ENCODE results near the gene PCDHB8. TPM values are rescaled to one million over a fixed set of nuclear protein-coding genes. Genes with fewer than 3 reads are reported as not detected.
"Not testable (repeated sequence)": the region's sequence is repeated elsewhere in the genome, so short reads cannot be mapped to it uniquely, and the experiment has no call there.

PCDHB8 gene
- total RNA-seq, 1 donor = not detected

DNA sequence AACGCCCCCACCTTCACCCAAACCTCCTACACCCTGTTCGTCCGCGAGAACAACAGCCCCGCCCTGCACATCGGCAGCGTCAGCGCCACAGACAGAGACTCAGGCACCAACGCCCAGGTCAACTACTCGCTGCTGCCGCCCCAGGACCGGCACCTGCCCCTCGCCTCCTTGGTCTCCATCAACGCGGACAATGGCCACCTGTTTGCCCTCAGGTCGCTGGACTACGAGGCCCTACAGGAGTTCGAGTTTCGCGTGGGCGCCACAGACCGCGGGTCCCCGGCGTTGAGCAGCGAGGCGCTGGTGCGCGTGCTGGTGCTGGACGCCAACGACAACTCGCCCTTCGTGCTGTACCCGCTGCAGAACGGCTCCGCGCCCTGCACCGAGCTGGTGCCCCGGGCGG, 47.3 kb downstream of the PCDHB8 start:
- not testable (repeated sequence) for DNase-seq (ENCODE audit: low read depth in 2 of 3, low spot score in 2 of 3)

DNA sequence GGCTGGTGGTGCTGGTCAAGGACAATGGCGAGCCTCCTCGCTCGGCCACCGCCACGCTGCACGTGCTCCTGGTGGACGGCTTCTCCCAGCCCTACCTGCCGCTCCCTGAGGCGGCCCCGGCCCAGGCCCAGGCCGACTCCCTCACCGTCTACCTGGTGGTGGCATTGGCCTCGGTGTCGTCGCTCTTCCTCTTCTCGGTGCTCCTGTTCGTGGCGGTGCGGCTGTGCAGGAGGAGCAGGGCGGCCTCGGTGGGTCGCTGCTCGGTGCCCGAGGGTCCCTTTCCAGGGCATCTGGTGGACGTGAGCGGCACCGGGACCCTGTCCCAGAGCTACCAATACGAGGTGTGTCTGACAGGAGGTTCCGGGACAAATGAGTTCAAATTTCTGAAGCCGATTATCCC, 47.8 kb downstream of the PCDHB8 start:
- not testable (repeated sequence) for DNase-seq (ENCODE audit: low read depth in 2 of 3, low spot score in 2 of 3)

Other genes starting within 250 kb of the PCDHB8 start
- under 0.01 TPM for gene PCDHAC2, start 211.3 kb upstream of the PCDHB8 start, total RNA-seq
- gene PCDHB1, start 126.4 kb upstream of the PCDHB8 start, total RNA-seq = under 0.01 TPM
- gene PCDHB2, start 83.2 kb upstream of the PCDHB8 start, total RNA-seq = 0.27 TPM
- gene PCDHB3, start 77.3 kb upstream of the PCDHB8 start, total RNA-seq = under 0.01 TPM
- gene PCDHB4, start 56.0 kb upstream of the PCDHB8 start, total RNA-seq = under 0.01 TPM
- gene PCDHB5, start 42.6 kb upstream of the PCDHB8 start, total RNA-seq = under 0.01 TPM
- not detected for gene PCDHB6, start 27.7 kb upstream of the PCDHB8 start, total RNA-seq
- gene PCDHB7, start 5.1 kb upstream of the PCDHB8 start, total RNA-seq = under 0.01 TPM
- gene PCDHB16, start 4.6 kb downstream of the PCDHB8 start, total RNA-seq = not detected
- gene PCDHB9, start 9.4 kb downstream of the PCDHB8 start, total RNA-seq = not detected
- under 0.01 TPM for gene PCDHB10, start 14.6 kb downstream of the PCDHB8 start, total RNA-seq
- gene PCDHB11, start 21.8 kb downstream of the PCDHB8 start, total RNA-seq = 0.27 TPM
- not detected for gene PCDHB12, start 30.9 kb downstream of the PCDHB8 start, total RNA-seq
- gene PCDHB13, start 36.1 kb downstream of the PCDHB8 start, total RNA-seq = under 0.01 TPM
- gene PCDHB14, start 45.6 kb downstream of the PCDHB8 start, total RNA-seq = under 0.01 TPM
- gene PCDHB15, start 67.6 kb downstream of the PCDHB8 start, total RNA-seq = under 0.01 TPM
- gene SLC25A2, start 126.3 kb downstream of the PCDHB8 start, total RNA-seq = 0.54 TPM
- 45.0 TPM for gene TAF7, start 143.0 kb downstream of the PCDHB8 start, total RNA-seq
- gene PCDHGA1, start 152.7 kb downstream of the PCDHB8 start, total RNA-seq = under 0.01 TPM
- gene PCDHGA2, start 161.0 kb downstream of the PCDHB8 start, total RNA-seq = 0.27 TPM
- gene PCDHGA3, start 166.0 kb downstream of the PCDHB8 start, total RNA-seq = 0.54 TPM
- gene PCDHGB1, start 172.3 kb downstream of the PCDHB8 start, total RNA-seq = 0.27 TPM
- 0.81 TPM for gene PCDHGA4, start 177.2 kb downstream of the PCDHB8 start, total RNA-seq
- 2.4 TPM for gene PCDHGB2, start 182.2 kb downstream of the PCDHB8 start, total RNA-seq
- 1.1 TPM for gene PCDHGA5, start 186.4 kb downstream of the PCDHB8 start, total RNA-seq
- 3.5 TPM for gene PCDHGB3, start 192.5 kb downstream of the PCDHB8 start, total RNA-seq
- gene PCDHGA6, start 196.1 kb downstream of the PCDHB8 start, total RNA-seq = 1.9 TPM
- gene PCDHGA7, start 205.0 kb downstream of the PCDHB8 start, total RNA-seq = 0.81 TPM
- 1.6 TPM for gene PCDHGB4, start 209.9 kb downstream of the PCDHB8 start, total RNA-seq
- 0.54 TPM for gene PCDHGA8, start 214.8 kb downstream of the PCDHB8 start, total RNA-seq
- gene PCDHGB5, start 220.2 kb downstream of the PCDHB8 start, total RNA-seq = 2.4 TPM
- 1.1 TPM for gene PCDHGA9, start 225.0 kb downstream of the PCDHB8 start, total RNA-seq
- 0.81 TPM for gene PCDHGB6, start 230.2 kb downstream of the PCDHB8 start, total RNA-seq
- 1.1 TPM for gene PCDHGA10, start 235.2 kb downstream of the PCDHB8 start, total RNA-seq
- 2.2 TPM for gene PCDHGB7, start 239.9 kb downstream of the PCDHB8 start, total RNA-seq
- 1.3 TPM for gene PCDHGA11, start 243.3 kb downstream of the PCDHB8 start, total RNA-seq

Data from hematopoietic multipotent progenitor cell (in vitro differentiated cells).